ENCODE data around the gene GOLGA1.

The GOLGA1 gene

GRCh38 chr9:124880501-124880900, 60.4 kb downstream of the GOLGA1 start:
- no peak overlapping the region for H3K4me3 ChIP-seq (ENCODE audit: low read depth, low read length)
- TF ChIP-seq, protein P1, sequence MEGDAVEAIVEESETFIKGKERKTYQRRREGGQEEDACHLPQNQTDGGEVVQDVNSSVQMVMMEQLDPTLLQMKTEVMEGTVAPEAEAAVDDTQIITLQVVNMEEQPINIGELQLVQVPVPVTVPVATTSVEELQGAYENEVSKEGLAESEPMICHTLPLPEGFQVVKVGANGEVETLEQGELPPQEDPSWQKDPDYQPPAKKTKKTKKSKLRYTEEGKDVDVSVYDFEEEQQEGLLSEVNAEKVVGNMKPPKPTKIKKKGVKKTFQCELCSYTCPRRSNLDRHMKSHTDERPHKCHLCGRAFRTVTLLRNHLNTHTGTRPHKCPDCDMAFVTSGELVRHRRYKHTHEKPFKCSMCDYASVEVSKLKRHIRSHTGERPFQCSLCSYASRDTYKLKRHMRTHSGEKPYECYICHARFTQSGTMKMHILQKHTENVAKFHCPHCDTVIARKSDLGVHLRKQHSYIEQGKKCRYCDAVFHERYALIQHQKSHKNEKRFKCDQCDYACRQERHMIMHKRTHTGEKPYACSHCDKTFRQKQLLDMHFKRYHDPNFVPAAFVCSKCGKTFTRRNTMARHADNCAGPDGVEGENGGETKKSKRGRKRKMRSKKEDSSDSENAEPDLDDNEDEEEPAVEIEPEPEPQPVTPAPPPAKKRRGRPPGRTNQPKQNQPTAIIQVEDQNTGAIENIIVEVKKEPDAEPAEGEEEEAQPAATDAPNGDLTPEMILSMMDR (IDR thresholded peaks at IDR 0.05; ENCODE audit: low read depth, low read length), result no peak

DNA sequence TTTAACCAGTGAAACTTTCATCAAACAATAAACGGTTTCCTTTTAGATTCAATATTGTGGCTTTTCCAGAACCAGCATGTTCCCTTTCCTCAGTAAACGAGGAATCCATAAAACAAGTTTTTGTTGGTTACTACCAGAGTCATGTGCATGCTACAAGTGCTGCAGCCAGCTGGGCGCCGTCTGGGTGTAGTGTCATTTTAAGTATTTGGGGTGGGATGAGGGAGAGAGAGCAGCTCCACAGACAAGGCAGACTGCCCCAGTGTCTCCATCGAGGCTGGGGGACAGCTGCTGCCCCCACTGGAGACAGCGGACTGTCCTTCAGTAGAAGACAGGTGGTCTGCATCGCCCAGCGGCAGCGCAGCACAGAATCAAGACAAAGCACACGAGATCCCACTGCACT, 61.7 kb downstream of the GOLGA1 start:
- TF ChIP-seq, protein P1 (IDR thresholded peaks at IDR 0.05; ENCODE audit: low read depth, low read length), result no peak
- no peak overlapping the region for H3K4me3 ChIP-seq (ENCODE audit: low read depth, low read length)

DNA sequence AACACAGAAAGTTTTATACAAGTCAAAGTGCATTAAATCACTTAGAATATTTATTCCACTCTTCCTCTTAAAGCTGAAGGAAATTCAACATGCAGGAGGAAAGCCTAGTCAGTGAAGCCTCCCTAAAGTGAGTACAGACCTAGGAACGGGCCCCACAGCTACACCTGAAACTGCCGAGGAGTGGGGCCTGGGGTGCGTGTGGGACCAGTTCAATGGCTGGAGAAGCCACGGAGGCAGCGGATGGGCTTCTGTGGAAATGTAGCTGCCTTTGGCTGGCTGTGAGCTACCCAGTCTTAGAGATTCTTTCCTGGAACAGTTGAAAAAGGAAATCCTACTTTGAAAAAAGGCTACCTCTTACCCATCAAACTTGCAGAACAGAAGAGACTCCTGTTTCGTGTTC, 62.4 kb downstream of the GOLGA1 start:
- no peak overlapping the region for H3K4me3 ChIP-seq (ENCODE audit: low read depth, low read length)
- TF ChIP-seq, protein P1 (IDR thresholded peaks at IDR 0.05; ENCODE audit: low read depth, low read length), result no peak

- TF ChIP-seq, protein P1 (IDR thresholded peaks at IDR 0.05; ENCODE audit: low read depth, low read length), result no peak
- H3K4me3 ChIP-seq (ENCODE audit: low read depth, low read length), result no peak overlapping the region
These were observed 62.9 kb downstream of the GOLGA1 start for GRCh38 chr9:124878021-124878420.

GRCh38 chr9:124877021-124877782, 63.7 kb downstream of the GOLGA1 start:
- TF ChIP-seq, protein P1 (IDR thresholded peaks at IDR 0.05; ENCODE audit: low read depth, low read length), result no peak
- no peak overlapping the region for H3K4me3 ChIP-seq (ENCODE audit: low read depth, low read length)

DNA sequence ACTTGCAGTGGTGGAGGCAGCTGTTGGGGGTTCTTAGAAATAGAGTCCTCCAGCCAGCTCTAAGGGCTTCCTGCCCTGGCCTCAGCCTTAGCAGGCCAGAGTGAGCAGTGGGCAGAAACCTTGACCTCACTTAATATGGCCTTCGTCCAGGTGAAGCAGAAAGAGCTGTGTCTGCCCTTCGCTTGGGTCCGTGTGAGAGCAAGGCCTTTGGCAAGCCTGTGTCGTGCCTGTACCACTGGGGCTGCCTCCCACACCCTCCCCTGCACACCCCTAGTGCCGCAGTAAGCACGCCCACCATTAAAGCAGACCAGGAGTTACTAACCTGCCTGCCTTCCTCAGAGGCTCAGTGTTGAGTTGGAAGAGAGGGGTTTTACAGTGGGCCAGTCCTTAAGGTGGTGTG, 65.4 kb downstream of the GOLGA1 start:
- no peak overlapping the region for H3K4me3 ChIP-seq (ENCODE audit: low read depth, low read length)
- TF ChIP-seq, protein P1 (IDR thresholded peaks at IDR 0.05; ENCODE audit: low read depth, low read length), result no peak

DNA sequence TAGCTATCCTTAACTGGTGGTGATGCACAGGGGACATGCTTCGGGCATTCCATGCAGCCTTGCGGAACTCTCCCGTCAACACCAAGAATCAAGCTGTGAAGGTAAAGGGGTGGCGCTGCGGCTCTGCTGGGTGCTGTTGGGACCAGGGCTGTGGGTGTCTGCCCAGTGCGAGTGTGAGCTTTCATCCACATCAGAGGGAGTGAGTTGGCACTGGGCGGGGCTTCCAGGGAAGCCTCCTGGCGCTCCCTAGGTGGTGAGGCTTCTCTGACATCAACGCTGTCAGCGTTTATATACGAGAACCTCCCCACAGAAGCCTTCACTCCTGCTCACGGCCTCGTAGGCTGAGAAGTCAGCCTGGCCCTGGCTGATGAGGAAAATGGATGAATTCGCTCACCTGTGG, 67.2 kb downstream of the GOLGA1 start:
- TF ChIP-seq, protein P1 (IDR thresholded peaks at IDR 0.05; ENCODE audit: low read depth, low read length), result no peak
- H3K4me3 ChIP-seq (ENCODE audit: low read depth, low read length), result no peak overlapping the region
